Stimulated activated CD4-positive, alpha-beta T cell treated with anti-CD3 and anti-CD28 coated beads, Interleukin-15, amount 100 ng/mL, for 48 hours (primary cell): ENCODE measurements around the gene PARD3.

ENCODE experiments used
- DNase-seq, 2 donors: peaks; one replicate each; pipeline ENCODE4 v3.0.0-alpha.2; 2020; ENCODE audit warnings: low read depth in 2 of 2

Gene PARD3

DNA sequence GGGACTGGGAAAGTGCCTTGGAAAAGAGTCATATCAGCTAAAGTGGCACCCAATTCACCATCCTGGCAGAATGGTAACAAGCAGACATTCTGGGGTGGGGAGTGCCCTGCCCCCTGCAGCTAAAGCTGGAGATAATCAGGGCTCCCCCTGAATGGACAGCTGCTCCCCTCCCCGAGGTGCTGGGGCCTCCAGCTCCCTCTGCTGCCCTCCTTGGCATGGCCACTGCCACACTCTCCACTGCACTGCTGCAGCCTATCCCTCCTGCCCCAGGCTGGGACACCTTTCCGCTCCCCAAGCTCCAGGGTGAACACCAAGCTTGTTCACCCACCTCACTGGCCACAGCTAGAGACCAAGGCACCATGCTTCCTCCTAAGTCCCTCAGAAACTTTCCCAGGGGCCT is 9.8 kb upstream of the PARD3 start:
- no peak for DNase-seq

DNA sequence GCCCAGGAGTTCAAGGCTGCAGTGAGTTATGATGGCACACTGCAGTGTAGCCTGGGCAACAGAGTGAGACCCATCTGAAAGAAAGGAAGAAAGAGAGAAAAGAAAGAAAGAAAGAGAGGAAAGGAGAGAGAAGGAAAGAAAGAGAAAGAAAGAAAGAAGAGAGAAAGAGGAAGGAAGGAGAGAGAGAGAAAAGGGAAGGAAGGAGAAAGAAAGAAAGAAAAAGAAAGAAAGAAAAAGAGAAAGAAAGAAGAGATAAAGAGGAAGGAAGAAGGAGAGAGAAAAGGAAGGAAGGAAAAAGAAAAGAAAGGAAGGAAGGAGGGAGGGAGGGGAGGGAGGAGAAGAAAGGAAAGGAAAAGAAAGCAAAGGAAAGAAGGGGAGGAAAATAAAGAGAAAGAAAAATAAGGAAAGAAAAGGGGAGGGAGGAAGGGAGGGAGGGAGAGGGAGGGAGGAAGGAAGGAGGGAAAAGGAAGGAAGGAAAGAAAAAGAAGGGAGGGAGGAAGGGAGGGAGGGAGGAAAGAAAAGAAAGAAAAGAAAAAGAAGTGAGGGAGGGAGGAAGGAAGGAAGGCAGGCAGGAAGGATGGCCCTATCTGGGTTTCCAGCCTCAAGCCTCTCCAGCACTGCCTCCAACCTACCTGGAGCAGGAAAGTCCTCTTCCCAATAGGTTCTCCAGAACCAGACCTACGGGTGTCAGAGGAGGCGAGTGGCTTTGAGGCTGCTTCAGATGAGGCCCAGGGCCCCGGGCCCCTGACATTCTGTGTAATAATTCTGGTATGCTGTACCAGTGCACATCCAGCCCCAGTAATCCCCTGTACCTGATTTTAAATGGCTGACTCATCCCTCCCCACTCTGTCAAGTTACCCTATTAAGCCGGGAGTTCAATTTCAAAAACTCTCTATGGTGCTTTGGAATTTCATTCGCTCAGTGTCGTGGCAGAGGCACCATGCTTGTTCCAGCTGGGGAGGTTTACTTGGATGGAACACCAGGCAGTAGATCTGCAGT is 6.8 kb upstream of the PARD3 start:
- DNase-seq, result no peak

DNA sequence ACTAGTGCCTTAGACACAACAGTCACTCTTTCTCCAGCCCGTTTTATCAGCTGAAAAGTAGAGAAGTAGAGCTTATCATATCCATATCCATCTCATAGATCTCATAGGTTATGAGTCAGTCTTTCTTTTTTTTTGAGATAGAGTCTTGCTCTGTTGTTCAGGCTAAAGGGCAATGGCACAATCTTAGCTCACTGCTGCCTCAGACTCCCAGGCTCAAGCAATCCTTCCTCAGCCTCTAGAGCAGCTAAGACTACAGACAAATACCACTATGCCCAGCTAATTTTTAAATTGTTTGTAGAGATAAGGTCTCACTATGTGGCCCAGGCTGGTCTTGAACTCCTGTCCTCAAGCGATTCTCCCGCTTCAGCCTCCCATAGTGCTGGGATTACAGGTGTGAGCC is 2.5 kb upstream of the PARD3 start:
- no peak for DNase-seq

DNA sequence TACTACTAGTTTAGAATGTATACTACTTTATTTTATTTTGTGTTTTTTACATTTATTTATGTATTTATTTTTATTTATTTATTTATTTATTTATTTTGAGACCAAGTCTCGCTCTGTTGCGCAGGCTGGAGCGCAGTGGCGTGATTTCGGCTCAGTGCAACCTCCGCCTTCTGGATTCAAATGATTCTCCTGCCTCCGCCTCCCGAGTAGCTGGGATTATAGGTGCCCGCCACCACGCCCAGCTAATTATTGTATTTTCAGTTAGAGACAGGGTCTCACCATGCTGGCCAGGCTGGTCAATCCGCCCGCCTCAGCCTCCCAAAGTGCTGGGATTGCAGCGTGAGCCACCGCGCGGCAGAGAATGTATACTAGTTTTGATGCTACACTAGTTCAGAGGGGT is 2.0 kb upstream of the PARD3 start:
- no peak for DNase-seq

DNA sequence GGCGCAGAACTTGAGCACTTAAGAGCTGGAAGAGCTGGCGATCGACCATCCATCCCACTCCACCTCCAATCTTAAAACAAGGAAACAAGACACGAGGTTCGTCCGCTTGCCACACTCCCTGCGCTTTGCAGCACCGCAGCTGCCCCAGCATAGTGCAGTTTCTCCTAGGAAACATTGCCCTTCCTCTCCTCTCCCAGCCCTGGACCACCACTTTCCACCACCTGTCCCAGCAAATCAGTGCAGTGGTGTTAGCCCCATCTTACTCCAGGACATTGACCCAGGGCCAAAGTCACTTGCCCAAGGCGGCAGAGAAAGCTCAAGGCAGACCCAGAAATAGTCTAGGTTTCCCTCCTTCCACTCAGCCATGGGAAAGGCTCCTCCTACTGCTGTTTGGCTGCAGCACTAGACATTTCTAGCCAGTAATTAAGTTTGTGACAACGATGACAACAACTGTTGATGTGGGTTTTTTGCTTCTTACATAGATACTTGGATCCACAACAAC is 1.5 kb upstream of the PARD3 start:
- no peak for DNase-seq

DNA sequence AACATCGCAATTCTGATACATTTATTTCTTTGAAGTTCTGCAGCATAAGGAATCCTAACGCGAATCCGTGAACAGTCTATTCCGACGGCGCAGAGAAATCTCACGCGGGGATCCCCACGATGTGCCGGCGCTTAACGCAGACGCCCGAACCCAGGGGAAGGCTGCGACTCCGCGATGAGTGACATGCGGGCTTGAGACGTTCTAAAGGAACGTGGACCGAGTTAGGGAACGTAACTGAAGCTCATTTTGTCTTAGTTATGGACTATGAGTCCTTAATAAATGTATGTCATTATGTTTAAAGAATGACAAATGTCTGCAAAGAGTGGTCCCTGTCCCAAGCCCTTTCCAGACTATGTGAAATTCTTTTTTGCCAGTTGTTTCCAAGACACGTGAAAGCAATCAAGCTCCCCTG is 995 bp upstream of the PARD3 start:
- no peak for DNase-seq

DNA sequence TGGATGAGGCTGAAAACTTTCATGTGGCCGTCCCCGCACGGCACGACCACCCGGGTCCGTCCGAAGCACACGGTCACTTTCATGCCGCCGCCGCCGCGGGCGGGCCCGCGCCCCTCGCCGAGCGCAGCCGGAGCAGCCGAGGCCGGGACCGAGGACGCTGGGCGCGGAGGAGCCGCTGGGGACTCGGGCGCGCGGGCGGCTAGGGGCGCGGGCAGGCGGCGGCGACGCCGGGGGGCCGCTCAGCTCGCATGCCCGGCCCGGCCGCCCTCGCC is 247 bp downstream of the PARD3 start:
- DNase-seq, result no peak

DNA sequence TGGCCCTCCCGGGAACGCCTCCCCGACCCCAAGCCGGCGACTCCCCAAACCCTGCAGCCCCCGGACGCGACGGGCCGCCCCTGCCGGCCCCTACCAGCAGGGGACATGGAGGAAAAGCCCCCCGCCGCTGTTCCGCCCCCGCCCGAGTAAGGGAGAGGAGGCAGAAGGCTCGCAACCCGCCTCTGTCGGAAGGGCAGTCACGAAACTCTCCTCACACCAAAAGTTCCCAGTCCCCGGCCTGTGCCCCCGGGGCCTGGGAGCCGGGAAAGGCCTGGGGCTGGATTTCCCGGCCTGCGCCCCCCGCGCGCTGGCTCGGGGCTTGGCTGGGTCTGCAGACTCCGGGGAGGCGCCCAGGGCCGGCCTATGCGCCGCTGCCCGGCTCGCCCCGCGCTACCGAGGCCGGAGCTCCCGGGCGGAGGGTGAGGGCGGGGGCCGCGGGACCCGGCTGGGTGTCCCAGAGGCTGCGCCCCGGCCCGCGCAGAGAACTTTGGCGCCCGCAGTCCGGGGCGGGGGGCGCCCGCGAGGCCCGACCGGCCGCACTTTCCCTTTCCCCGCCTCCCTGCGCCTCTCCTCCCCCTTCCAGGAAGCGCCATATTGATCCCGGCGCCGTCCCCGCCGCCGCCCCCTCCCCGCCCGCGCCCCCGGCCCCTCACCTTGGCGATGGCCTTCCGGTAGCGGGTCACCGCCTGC is 728 bp downstream of the PARD3 start:
- DNase-seq, result no peak

DNA sequence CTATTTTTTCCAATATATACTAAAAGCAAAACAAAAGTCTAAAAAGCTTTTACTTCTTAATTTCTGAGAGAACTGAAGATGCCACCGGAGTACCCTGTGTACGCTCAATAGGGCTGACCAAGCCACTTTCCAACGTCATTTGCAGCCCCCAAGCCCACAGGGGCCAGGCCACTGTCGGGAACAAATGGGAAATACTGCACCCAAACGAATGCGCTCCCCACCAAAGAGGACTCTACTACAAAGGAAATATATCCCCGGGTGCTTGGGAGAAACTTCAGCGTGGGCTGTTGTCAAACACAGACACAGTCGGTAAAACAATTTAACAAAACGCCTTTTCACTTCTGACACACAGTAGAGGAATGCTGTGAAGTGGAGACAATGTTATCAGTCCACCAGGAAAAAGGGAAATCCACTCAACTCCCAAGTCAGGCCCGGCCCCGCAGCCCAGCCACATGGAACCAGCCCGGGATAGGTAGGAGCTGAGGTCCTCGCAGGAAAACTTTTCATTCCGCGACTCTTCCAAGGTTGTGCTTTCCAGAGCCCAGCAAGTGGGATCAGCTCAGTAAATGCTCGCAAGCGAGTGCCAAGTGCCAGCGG is 1.4 kb downstream of the PARD3 start:
- no peak for DNase-seq

DNA sequence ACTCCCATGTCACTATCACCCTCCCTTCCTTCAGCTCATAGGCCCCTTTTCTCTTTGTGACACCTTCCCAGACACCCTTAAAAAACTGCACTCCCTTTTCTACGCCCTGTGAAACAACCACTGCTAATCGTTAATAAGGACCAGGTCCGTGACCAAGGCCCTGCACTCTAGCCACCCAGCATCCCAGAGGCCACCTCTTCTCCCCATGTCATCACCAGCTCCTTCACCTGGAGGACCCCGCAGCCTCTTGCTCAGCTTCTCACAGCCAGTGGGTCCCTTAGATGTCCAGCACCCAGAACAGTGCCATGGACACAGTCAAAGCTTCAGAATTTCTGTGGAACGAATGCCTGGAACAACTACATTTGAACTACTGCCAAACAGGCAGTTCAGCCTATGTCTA is 2.3 kb downstream of the PARD3 start:
- DNase-seq, result no peak

DNA sequence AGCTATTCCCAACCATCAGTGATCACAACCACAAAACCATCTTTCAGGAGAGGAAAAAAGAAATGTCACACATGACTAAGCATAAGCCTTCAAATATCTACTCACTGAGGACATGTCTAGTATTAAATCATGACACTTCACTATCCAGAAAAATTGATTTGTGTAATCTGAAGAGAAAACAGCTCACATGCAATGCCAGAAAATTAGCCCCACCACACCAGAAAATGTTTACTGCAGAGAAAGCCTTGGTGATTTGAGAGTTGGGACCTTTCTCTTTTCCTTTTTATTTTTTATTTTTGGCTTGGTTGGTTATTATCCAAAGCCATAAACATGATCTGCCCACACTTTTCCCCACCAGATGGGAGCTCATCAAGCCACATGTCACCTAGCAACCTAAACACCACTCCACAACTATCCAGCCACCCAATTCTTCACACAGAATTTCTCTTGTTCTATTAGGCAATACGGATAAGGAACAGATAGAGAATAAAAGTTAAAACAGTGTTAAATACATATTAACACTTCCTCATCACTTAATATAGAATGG is 3.1 kb downstream of the PARD3 start:
- DNase-seq, result no peak

DNA sequence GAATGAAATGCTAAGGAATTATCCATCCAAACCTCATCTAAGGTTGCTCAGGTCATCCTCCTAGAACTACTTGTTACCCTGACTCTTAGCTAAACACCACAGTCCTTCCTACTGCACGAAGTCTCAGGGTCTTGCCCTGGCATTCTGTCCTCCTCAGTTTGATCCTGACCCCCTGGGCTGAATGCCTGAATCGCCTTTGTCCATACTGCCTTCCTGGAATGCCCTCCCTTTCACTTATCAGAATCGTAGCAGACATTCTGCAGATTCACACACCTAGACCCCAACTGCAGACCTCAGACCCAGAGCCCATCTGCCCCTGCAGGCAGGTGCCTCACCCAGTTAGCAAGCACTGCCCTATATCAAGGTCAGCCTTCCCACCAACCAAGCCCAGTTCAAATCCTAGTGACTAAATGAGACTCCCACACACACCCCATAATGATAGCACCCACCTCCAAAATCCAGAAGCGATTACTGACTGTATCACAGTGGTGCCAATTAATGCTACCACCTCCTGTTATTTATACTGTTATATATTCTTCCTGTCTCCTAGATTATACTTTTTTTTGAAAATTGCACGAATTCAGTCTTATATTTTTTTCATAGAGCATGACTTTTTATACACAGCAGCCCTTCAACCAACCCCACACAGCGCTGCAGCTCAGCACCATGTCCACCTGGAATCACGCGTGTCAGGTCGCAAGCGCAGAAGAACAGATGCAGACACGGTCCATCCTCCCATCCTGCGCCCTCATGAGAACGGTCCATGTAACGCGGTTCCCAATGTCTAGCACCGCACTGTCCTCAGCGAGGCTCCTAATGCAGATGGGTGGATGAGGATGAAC is 3.7 kb downstream of the PARD3 start:
- no peak for DNase-seq

DNA sequence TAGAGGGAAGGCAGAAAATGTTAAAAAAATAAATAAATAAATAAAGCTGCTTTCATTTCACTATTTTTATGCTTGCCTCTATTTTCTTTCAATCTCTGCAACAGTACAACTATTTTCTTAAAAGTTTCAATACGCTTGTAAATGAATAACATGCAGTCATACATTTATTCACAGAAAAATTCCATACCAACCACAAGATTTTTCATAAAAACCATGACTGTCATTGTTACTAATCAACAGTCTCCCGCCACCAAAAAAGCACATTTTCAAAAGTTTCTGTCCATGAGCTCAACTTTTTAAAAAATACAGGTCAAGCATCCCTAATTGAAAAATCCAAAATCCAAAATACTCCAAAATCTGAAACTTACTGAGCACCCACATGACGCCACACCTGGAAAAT is 5.3 kb downstream of the PARD3 start:
- no peak for DNase-seq

DNA sequence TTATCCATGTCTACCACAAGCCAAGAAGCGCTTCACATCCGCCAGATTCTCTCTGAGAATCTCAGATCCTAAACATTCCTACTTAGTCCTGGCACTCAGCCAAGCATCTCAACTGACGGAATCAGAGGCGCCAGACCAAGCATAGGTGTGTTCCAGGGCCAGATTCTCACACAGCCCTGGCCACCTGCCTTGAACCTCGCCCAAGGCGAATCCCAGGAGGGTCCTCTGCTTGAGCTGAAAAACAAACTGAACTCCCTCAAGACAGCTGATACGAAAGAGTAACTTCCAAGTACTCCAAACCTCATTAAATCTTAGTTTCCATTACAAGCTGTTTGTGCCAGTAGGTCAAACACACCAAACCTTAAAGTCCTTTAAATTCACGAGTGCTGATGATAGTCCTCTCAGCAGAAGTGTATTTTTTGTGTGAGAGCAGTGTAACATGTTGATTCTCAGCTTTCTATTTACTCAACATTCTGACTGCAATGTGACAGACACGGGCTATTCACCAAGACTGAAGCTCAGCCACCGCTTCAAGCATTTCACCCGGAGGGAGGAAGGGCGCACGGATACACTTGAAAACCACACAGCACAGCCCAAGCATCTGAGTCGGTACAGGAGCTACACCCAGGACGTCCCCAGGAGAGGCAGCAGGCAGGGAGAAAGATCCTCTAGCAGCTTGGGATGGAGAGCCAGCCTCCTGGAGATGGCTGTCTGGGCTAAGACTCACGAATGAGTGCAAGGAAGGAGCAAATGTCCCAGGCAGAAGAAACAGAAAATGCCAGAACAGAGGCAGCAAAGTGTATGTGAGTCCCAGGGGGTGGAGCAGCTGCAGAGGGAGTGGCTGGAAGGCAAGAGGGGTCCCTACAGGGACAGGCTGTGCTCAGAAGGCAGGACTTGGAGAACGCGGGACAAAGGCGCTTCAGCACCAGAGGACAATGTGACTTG is 6.0 kb downstream of the PARD3 start:
- DNase-seq, result no peak

DNA sequence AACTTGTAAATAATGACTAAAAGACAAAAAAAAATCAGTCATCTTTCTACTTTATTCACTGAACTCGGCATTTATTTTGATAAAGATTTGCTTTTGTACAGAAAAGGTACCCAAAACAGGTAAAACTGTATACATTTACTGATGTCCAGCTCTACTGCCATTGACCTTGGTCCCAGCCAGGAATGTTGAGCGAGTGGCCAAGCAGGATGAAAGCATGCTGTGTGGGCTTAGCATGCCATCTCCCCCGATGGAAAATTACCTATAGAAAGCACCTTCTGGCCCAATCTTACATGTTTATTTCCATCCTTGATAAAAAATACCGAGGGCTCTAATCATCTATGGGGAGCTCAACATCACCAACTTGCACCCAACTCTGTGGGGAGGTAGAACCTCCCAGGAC is 6.8 kb downstream of the PARD3 start:
- DNase-seq, result no peak

DNA sequence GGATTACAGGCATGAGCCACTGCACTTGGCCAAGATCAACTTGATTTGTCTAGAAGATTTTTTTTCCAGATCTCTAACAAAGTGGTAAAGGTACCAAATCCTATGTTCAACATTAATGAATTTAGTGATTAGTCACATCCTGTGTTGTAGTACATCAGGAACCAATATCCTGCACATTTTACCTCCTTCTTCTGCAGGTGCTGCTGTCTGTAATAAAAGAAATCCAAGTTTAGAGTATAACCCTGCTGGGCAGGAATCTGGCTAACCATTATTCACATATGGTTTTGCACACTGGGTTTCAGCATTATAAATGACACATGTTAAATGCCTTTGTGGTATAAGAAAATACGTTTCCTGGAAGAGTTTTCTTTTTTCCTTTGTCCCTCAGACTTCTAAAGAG is 10.8 kb downstream of the PARD3 start:
- DNase-seq, result no peak

DNA sequence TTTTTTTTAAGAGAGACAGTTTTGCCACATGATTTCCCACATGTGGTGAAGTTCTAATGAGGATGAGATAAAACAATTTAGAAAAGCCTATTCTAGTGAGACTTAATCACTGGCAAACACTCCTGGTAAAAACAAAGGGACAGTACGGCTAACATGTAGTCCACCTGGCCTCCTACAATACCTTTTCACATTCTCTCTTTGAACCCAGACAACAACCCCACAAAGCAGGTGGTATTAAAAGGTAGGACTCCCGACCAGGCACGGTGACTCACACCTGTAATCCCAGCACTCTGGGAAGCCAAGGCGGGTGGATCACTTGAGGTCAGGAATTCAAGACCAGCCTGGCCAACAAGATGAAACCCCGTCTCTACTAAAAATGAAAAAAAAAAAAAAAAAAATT is 12.4 kb downstream of the PARD3 start:
- no peak for DNase-seq

DNA sequence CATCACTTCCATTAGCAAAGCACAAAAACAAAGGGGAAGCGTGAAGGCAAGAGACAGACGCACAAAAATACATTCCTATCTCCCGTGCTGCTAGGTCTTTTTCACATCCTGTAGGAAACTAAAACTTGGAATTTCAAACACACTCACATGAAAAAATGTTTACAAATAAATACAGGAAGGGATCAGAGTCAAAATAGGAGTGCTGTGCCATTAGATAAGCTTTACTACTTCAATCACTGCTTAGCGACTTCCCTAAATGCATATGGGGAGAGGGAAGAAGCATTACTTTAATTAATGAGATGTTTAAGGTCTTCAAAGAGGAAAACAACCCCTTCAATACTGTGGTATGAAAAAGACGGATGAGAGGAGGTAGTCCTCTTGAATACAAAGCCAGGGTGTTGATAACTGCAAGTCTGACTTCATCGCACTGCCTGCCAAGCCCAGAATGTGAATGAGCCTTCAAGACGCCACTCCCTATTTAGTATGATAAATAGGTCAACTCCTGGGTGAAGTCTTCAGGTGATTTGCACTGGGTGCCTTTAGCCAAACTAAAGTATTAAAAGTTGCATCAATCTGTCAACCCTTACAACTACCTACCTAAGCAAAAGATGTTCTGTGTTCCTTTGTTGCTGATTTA is 13.9 kb downstream of the PARD3 start:
- DNase-seq, result no peak

DNA sequence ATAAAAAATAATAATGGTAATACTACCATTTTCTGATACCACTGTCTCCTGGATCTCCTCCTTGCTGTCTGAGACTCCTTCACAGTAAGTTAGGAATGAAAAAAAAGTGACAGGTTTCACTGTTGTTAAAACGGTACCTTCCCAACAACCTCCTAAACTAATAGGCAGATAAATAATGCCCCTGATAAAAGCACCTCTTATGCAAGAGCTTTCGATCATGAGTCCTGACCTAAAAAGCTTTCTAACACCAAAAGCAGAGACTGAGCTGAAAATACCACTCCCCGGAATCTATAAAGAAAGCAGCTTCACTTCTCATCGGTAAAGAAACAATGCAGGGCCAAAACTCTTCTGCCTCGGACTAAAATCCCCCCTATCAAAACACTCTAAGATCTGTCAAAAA is 14.5 kb downstream of the PARD3 start:
- no peak for DNase-seq

DNA sequence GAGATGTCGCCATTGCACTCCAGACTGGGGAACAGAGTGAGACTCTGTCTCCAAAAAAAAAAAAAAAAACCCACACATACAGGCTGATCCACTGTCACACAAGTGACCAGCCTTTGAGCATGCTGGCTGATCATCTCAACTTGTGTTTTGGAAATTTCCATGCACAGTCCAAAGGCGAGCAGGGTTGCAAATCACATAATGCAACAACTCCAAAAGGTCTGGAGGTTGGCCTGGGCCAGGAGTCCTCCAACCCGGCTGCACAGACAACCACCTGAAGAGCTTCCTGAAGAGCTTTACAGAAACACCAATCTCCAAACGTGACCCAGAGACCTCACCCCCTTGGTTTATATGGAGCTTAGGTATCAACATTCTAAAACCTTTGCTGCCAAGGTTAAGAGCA is 16.4 kb downstream of the PARD3 start:
- DNase-seq, result no peak
